Measurements from ENCODE around the gene POLD4.

GRCh38 chr11:67317888-67318555 lies 35.3 kb downstream of the POLD4 start:
- TF ChIP-seq, protein P1, sequence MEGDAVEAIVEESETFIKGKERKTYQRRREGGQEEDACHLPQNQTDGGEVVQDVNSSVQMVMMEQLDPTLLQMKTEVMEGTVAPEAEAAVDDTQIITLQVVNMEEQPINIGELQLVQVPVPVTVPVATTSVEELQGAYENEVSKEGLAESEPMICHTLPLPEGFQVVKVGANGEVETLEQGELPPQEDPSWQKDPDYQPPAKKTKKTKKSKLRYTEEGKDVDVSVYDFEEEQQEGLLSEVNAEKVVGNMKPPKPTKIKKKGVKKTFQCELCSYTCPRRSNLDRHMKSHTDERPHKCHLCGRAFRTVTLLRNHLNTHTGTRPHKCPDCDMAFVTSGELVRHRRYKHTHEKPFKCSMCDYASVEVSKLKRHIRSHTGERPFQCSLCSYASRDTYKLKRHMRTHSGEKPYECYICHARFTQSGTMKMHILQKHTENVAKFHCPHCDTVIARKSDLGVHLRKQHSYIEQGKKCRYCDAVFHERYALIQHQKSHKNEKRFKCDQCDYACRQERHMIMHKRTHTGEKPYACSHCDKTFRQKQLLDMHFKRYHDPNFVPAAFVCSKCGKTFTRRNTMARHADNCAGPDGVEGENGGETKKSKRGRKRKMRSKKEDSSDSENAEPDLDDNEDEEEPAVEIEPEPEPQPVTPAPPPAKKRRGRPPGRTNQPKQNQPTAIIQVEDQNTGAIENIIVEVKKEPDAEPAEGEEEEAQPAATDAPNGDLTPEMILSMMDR (IDR thresholded peaks at IDR 0.05; ENCODE audit: low read depth, low read length, missing input control): no peak
- no peak for TF ChIP-seq GABPA (IDR thresholded peaks at IDR 0.05 in 1 of 2, conservative IDR thresholded peaks at IDR 0.05 in 1 of 2)
